ENCODE measurements around the gene ATP6V1G1.

ATP6V1G1 gene

GRCh38 chr9:114613919-114614318 is 26.4 kb downstream of the ATP6V1G1 start:
- Histone ChIP-seq H3K27me3 (ENCODE audit: low read depth, low read length) (no peaks in the 10 kb centered on the region), H3K9me3 (ENCODE audit: control insufficient read depth in 1 of 2, low read length in 2 of 2) (no peaks in the 10 kb centered on the region), H3K27ac (ENCODE audit: low read length) (no peak overlapping the region), H3K4me3 (ENCODE audit: low read depth in 1 of 2, low read length in 2 of 2) (no peak overlapping the region), H3K4me1 (ENCODE audit: control insufficient read depth in 1 of 2, insufficient read depth in 2 of 2, low read length in 2 of 2) (peaks cover 8 to 23% of the 10 kb centered on the region in 2 donors), H3K36me3 (ENCODE audit: control insufficient read depth in 1 of 2, insufficient read depth in 2 of 2, low read length in 2 of 2) (peaks cover 0 to 9% of the 10 kb centered on the region in 2 donors)

- Histone ChIP-seq H3K36me3 (ENCODE audit: control insufficient read depth in 1 of 2, insufficient read depth in 2 of 2, low read length in 2 of 2) (peaks cover 0 to 13% of the 10 kb centered on the region in 2 donors), H3K9me3 (ENCODE audit: control insufficient read depth in 1 of 2, low read length in 2 of 2) (no peaks in the 10 kb centered on the region), H3K27me3 (ENCODE audit: low read depth, low read length) (no peaks in the 10 kb centered on the region), H3K27ac (ENCODE audit: low read length) (no peak overlapping the region), H3K4me3 (ENCODE audit: low read depth in 1 of 2, low read length in 2 of 2) (no peak overlapping the region), H3K4me1 (ENCODE audit: control insufficient read depth in 1 of 2, insufficient read depth in 2 of 2, low read length in 2 of 2) (peaks cover 8 to 23% of the 10 kb centered on the region in 2 donors)
Observed at GRCh38 chr9:114614373-114614772, 26.8 kb downstream of the ATP6V1G1 start.

DNA sequence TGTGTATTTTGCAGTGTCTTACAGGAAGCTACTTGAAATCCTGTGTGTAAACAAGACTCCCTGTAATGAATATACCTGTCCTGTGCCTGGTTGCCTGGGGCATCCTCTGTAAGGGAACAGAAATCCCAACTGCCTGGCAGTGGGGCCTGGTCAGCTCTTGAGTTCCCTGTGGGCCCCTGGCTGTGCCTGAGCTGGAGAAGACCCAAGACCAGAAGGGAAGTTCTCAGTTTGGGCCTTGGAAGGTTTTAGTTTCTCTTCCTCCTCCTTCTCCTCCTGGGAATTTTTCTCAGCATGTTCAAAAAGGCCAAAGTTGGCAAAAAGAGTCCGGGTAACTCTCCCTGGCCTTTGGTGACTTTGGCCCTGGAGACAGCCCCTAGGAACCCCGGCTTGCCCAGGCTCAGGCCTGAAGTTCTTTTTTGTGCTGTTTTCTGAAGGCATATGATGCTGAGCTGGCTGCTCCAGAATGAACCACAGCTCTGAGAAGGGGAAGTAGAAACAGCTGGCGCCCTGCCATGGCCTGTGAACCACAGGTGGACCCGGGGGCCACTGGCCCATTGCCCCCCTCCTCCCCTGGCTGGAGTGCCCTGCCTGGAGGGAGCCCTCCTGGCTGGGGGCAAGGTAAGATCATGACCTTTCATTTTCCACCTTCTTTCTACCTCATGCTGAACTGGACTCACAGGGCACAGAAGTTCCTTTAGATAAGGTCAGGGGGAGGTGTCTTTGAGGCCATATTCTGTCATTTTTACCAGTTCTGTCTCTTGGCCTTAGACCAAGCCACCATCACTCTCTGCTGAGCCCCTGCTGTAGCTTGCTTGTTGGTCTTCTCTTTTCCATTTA is 29.3 kb downstream of the ATP6V1G1 start:
- peaks cover 0 to 14% of the 10 kb centered on the region in 2 donors for H3K36me3 ChIP-seq (ENCODE audit: control insufficient read depth in 1 of 2, insufficient read depth in 2 of 2, low read length in 2 of 2)
- no peak overlapping the region for H3K4me3 ChIP-seq (ENCODE audit: low read depth in 1 of 2, low read length in 2 of 2)
- peaks cover 8 to 20% of the 10 kb centered on the region in 2 donors for H3K4me1 ChIP-seq (ENCODE audit: control insufficient read depth in 1 of 2, insufficient read depth in 2 of 2, low read length in 2 of 2)
- H3K9me3 ChIP-seq (ENCODE audit: control insufficient read depth in 1 of 2, low read length in 2 of 2): no peaks in the 10 kb centered on the region
- peak overlapping the region; percentile 2 for H3K27ac ChIP-seq (ENCODE audit: low read length)
- H3K27me3 ChIP-seq (ENCODE audit: low read depth, low read length): no peaks in the 10 kb centered on the region

DNA sequence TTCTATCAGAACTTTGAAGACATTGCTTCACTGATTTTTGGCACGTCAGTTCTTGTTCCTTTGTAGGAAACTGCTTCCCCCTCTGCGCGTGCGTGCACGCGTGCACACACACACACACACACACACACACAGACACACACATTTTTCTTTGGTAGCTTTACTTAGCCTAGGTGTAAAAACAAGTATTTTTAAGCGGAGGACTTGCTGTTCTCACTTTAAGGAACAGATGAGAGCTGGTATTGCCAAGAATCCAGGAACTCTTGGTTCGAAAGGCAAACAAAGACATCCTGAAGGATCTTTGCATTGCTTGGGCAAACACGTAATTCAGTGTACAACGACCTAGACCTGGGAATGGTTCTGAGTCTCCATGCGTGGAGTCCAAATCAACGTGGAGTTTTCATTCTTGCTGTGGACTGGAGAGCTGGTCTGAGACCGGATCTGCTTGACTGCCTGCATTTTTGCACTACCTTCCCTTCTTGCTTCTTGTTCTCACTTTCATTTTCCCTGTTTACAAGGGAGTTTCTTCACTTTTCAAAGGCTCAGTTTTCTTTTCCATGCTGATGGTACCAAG is 31.7 kb downstream of the ATP6V1G1 start:
- Histone ChIP-seq H3K36me3 (ENCODE audit: control insufficient read depth in 1 of 2, insufficient read depth in 2 of 2, low read length in 2 of 2) (peaks cover 0 to 14% of the 10 kb centered on the region in 2 donors), H3K9me3 (ENCODE audit: control insufficient read depth in 1 of 2, low read length in 2 of 2) (no peaks in the 10 kb centered on the region), H3K4me1 (ENCODE audit: control insufficient read depth in 1 of 2, insufficient read depth in 2 of 2, low read length in 2 of 2) (peaks cover 5 to 11% of the 10 kb centered on the region in 2 donors), H3K4me3 (ENCODE audit: low read depth in 1 of 2, low read length in 2 of 2) (peak overlapping the region in 1 of 2 donors; percentile 31), H3K27ac (ENCODE audit: low read length) (peak overlapping the region; percentile 45), H3K27me3 (ENCODE audit: low read depth, low read length) (no peaks in the 10 kb centered on the region)

GRCh38 chr9:114621561-114621960 is 34.0 kb downstream of the ATP6V1G1 start:
- Histone ChIP-seq H3K4me3 (ENCODE audit: low read depth in 1 of 2, low read length in 2 of 2) (no peak overlapping the region), H3K4me1 (ENCODE audit: control insufficient read depth in 1 of 2, insufficient read depth in 2 of 2, low read length in 2 of 2) (peaks cover 5 to 11% of the 10 kb centered on the region in 2 donors), H3K9me3 (ENCODE audit: control insufficient read depth in 1 of 2, low read length in 2 of 2) (no peaks in the 10 kb centered on the region), H3K36me3 (ENCODE audit: control insufficient read depth in 1 of 2, insufficient read depth in 2 of 2, low read length in 2 of 2) (peaks cover 0 to 15% of the 10 kb centered on the region in 2 donors), H3K27ac (ENCODE audit: low read length) (no peak overlapping the region), H3K27me3 (ENCODE audit: low read depth, low read length) (no peaks in the 10 kb centered on the region)

GRCh38 chr9:114621975-114622609 is 34.5 kb downstream of the ATP6V1G1 start:
- H3K27ac ChIP-seq (ENCODE audit: low read length): no peak overlapping the region

GRCh38 chr9:114624677-114625076 is 37.1 kb downstream of the ATP6V1G1 start:
- no peaks in the 10 kb centered on the region for H3K27me3 ChIP-seq (ENCODE audit: low read depth, low read length)
- no peak overlapping the region for H3K4me3 ChIP-seq (ENCODE audit: low read depth in 1 of 2, low read length in 2 of 2)
- H3K4me1 ChIP-seq (ENCODE audit: control insufficient read depth in 1 of 2, insufficient read depth in 2 of 2, low read length in 2 of 2): peaks cover 0 to 4% of the 10 kb centered on the region in 2 donors
- H3K9me3 ChIP-seq (ENCODE audit: control insufficient read depth in 1 of 2, low read length in 2 of 2): no peaks in the 10 kb centered on the region
- H3K36me3 ChIP-seq (ENCODE audit: control insufficient read depth in 1 of 2, insufficient read depth in 2 of 2, low read length in 2 of 2): peaks cover 13 to 30% of the 10 kb centered on the region in 2 donors
- H3K27ac ChIP-seq (ENCODE audit: low read length): no peak overlapping the region

More at GRCh38 chr9:114621975-114622609, 34.5 kb downstream of the ATP6V1G1 start:
- no peaks in the 10 kb centered on the region for H3K27me3 ChIP-seq (ENCODE audit: low read depth, low read length)
- peaks cover 0 to 20% of the 10 kb centered on the region in 2 donors for H3K36me3 ChIP-seq (ENCODE audit: control insufficient read depth in 1 of 2, insufficient read depth in 2 of 2, low read length in 2 of 2)
- peaks cover 0 to 5% of the 10 kb centered on the region in 2 donors for H3K4me1 ChIP-seq (ENCODE audit: control insufficient read depth in 1 of 2, insufficient read depth in 2 of 2, low read length in 2 of 2)
- no peaks in the 10 kb centered on the region for H3K9me3 ChIP-seq (ENCODE audit: control insufficient read depth in 1 of 2, low read length in 2 of 2)
- H3K4me3 ChIP-seq (ENCODE audit: low read depth in 1 of 2, low read length in 2 of 2): no peak overlapping the region

DNA sequence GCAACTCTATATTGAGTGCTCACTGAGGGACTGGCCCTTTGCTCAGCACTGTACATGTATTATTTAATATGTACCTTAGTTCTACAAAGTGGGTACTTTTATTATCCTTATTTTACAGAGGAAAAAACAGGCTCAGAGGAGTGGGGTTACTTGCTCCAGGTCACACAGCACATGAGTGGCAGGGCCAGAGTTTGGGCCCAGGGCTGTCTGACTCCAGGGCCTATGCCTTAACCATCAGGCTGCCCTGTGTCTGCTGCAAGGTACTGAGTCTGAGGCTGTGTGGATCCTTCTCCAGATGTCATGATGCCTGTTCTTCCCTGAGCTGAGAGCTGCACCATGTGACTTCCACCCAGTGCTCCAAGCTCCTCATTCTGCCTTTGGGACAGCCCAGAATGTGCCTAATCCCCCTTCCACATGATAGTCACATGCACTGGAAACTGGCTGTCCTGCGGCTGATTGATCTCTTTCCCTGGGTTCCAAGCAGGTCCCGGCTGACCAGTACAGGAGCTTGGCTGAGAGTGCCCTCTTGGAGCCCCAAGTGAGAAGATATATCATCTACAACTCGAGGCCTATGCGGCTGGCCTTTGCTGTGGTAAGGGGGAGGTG is 38.9 kb downstream of the ATP6V1G1 start:
- Histone ChIP-seq H3K27me3 (ENCODE audit: low read depth, low read length) (no peaks in the 10 kb centered on the region), H3K4me3 (ENCODE audit: low read depth in 1 of 2, low read length in 2 of 2) (no peak overlapping the region), H3K27ac (ENCODE audit: low read length) (no peak overlapping the region), H3K36me3 (ENCODE audit: control insufficient read depth in 1 of 2, insufficient read depth in 2 of 2, low read length in 2 of 2) (peaks cover 19 to 47% of the 10 kb centered on the region in 2 donors), H3K4me1 (ENCODE audit: control insufficient read depth in 1 of 2, insufficient read depth in 2 of 2, low read length in 2 of 2) (peaks cover 0 to 4% of the 10 kb centered on the region in 2 donors), H3K9me3 (ENCODE audit: control insufficient read depth in 1 of 2, low read length in 2 of 2) (no peaks in the 10 kb centered on the region)

- H3K27ac ChIP-seq (ENCODE audit: low read length): no peak overlapping the region
- H3K36me3 ChIP-seq (ENCODE audit: control insufficient read depth in 1 of 2, insufficient read depth in 2 of 2, low read length in 2 of 2): peaks cover 22 to 52% of the 10 kb centered on the region in 2 donors
- no peaks in the 10 kb centered on the region for H3K9me3 ChIP-seq (ENCODE audit: control insufficient read depth in 1 of 2, low read length in 2 of 2)
- no peaks in the 10 kb centered on the region for H3K4me1 ChIP-seq (ENCODE audit: control insufficient read depth in 1 of 2, insufficient read depth in 2 of 2, low read length in 2 of 2)
- H3K4me3 ChIP-seq (ENCODE audit: low read depth in 1 of 2, low read length in 2 of 2): no peak overlapping the region
- H3K27me3 ChIP-seq (ENCODE audit: low read depth, low read length): no peaks in the 10 kb centered on the region
Observed at GRCh38 chr9:114627553-114627952, 40.0 kb downstream of the ATP6V1G1 start.

DNA sequence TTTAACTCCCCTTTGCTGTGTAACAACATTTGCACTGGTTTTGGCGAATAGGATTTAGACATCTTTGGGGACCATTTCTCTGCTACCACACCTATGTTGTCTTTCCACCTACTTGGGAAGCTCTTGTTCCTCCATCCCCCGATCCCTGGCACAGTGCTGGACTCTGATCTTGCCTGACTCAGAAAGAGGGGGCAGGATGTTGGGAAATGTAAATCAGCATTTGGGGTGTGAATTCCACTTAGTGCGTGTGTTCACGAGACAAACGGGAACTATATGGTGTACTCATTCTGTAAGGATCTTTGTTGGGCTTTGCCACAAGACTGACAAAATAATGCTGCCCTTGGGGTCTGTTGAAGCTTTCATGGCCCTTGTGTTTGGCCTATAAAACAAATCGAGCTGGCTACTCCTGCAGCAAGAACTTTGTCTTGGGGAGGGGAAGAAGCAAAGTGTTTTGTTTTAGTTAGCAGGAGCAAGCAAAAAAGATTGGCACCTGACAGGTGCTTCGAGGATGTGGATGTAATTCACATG is 42.1 kb downstream of the ATP6V1G1 start:
- Histone ChIP-seq H3K9me3 (ENCODE audit: control insufficient read depth in 1 of 2, low read length in 2 of 2) (no peaks in the 10 kb centered on the region), H3K27me3 (ENCODE audit: low read depth, low read length) (no peaks in the 10 kb centered on the region), H3K4me3 (ENCODE audit: low read depth in 1 of 2, low read length in 2 of 2) (no peak overlapping the region), H3K4me1 (ENCODE audit: control insufficient read depth in 1 of 2, insufficient read depth in 2 of 2, low read length in 2 of 2) (no peaks in the 10 kb centered on the region), H3K27ac (ENCODE audit: low read length) (no peak overlapping the region), H3K36me3 (ENCODE audit: control insufficient read depth in 1 of 2, insufficient read depth in 2 of 2, low read length in 2 of 2) (peaks cover 36 to 72% of the 10 kb centered on the region in 2 donors)

DNA sequence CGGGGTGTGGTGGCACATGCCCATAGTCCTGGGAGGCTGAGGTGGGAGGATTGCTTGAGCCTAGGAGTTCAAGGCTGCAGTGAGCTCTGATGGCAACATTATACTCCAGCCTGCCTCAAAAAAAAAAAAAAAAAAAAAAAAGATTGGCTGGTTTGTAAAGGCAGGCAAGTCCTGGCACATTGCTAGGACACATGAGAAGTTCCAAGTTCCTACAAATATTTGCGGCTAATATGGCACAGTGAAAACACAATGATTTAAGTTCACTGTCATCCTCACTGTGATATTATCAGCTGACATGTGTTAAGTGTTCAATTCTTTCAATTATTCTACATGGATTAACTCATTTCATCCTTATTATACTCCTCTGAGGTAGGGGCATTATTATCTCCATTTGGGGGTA is 43.6 kb downstream of the ATP6V1G1 start:
- peaks cover 38 to 84% of the 10 kb centered on the region in 2 donors for H3K36me3 ChIP-seq (ENCODE audit: control insufficient read depth in 1 of 2, insufficient read depth in 2 of 2, low read length in 2 of 2)

More for the DNA sequence above, 43.6 kb downstream of the ATP6V1G1 start:
- no peaks in the 10 kb centered on the region for H3K27me3 ChIP-seq (ENCODE audit: low read depth, low read length)
- H3K4me3 ChIP-seq (ENCODE audit: low read depth in 1 of 2, low read length in 2 of 2): no peak overlapping the region
- no peak overlapping the region for H3K27ac ChIP-seq (ENCODE audit: low read length)
- no peaks in the 10 kb centered on the region for H3K9me3 ChIP-seq (ENCODE audit: control insufficient read depth in 1 of 2, low read length in 2 of 2)
- H3K4me1 ChIP-seq (ENCODE audit: control insufficient read depth in 1 of 2, insufficient read depth in 2 of 2, low read length in 2 of 2): no peaks in the 10 kb centered on the region

All from muscle layer of duodenum (tissue), 2 donors.